Liver (tissue), 9 donors: Measurements from ENCODE around the gene PSMD12. TPM values are rescaled to one million over a fixed set of nuclear protein-coding genes. Genes with fewer than 3 reads are reported as not detected.

Experiments
- DNase-seq: peaks from one replicate; pipeline ENCODE4 v3.0.0-alpha.2; 2017; ENCODE audit warnings: low spot score
- H3K27ac ChIP-seq, 2 donors: one replicate each; pipeline ENCODE4 v1.7.0; 2013; ENCODE audit warnings: inconsistent platforms in 2 of 2, low read length in 2 of 2, control low read depth in 1 of 2, low read depth in 1 of 2, mild to moderate bottlenecking in 1 of 2
- H3K27me3 ChIP-seq, 4 donors: one replicate each; pipeline versions ENCODE4 v1.6.1 to v1.7.0; 2013; ENCODE audit warnings: low read length in 3 of 4, inconsistent platforms in 1 of 4, mild to moderate bottlenecking in 1 of 4, moderate library complexity in 1 of 4; ENCODE audit not compliant: control insufficient read depth in 4 of 4, insufficient read depth in 4 of 4
- H3K36me3 ChIP-seq, 4 donors: one replicate each; pipeline versions ENCODE4 v1.6.1 to v1.7.0; 2013; ENCODE audit warnings: low read length in 3 of 4, mild to moderate bottlenecking in 3 of 4, low read depth in 1 of 4, moderate library complexity in 1 of 4; ENCODE audit not compliant: control insufficient read depth in 4 of 4, insufficient read depth in 3 of 4
- H3K4me1 ChIP-seq, 4 donors: one replicate each; pipeline versions ENCODE4 v1.6.1 to v1.7.0; 2013; ENCODE audit warnings: low read length in 3 of 4, mild to moderate bottlenecking in 3 of 4, moderate library complexity in 1 of 4; ENCODE audit not compliant: control insufficient read depth in 4 of 4, insufficient read depth in 4 of 4
- H3K4me3 ChIP-seq, 3 donors: one replicate each; pipeline versions ENCODE4 v1.6.1 to v1.7.0; 2013; ENCODE audit warnings: low read length in 3 of 3, control low read depth in 1 of 3, low read depth in 1 of 3, mild to moderate bottlenecking in 1 of 3
- H3K9ac ChIP-seq, 2 donors: one replicate each; pipeline ENCODE4 v1.7.0; 2013; ENCODE audit warnings: low read length in 2 of 2, mild to moderate bottlenecking in 2 of 2, moderate library complexity in 2 of 2, control low read depth in 1 of 2, low read depth in 1 of 2
- H3K9me3 ChIP-seq, 4 donors: one replicate each; pipeline versions ENCODE4 v1.6.1 to v1.7.0; 2013; ENCODE audit warnings: low read length in 3 of 4; ENCODE audit not compliant: control insufficient read depth in 4 of 4
- ATF3 ChIP-seq: IDR thresholded peaks from 2 replicates; pipeline ENCODE4 v1.6.1; 2016; ENCODE audit warnings: antibody characterized with exemption
- CTCF ChIP-seq: fragments of 150-350 bp; IDR thresholded peaks from 2 replicates; pipeline ENCODE4 v1.5.1; 2017; ENCODE audit warnings: improper control_type of control experiment, low read depth, low read length; ENCODE audit not compliant: missing input control
- EGR1 ChIP-seq, 2 donors: IDR thresholded peaks; 2 replicates each; pipeline ENCODE4 v1.6.1; 2016 to 2018; ENCODE audit warnings: antibody characterized with exemption in 2 of 2, low read depth in 2 of 2
- FOXA1 ChIP-seq: IDR thresholded peaks from 2 replicates; pipeline ENCODE4 v1.6.1; 2016; ENCODE audit warnings: antibody characterized with exemption
- FOXA2 ChIP-seq: IDR thresholded peaks from 2 replicates; pipeline ENCODE4 v1.6.1; 2016; ENCODE audit warnings: antibody characterized with exemption
- GABPA ChIP-seq, 2 donors: IDR thresholded peaks in 1 of 2; conservative IDR thresholded peaks in 1 of 2; 2 replicates each; pipeline ENCODE4 v1.6.1; 2016; ENCODE audit warnings: antibody characterized with exemption in 2 of 2, mild to moderate bottlenecking in 1 of 2, moderate library complexity in 1 of 2
- HNF4A ChIP-seq, 2 donors: conservative IDR thresholded peaks; 2 replicates each; pipeline ENCODE4 v1.6.1; 2016; ENCODE audit warnings: antibody characterized with exemption in 2 of 2, mild to moderate bottlenecking in 2 of 2
- HNF4G ChIP-seq: IDR thresholded peaks from 2 replicates; pipeline ENCODE4 v1.6.1; 2016; ENCODE audit warnings: antibody characterized with exemption
- JUND ChIP-seq, 2 donors: IDR thresholded peaks; 2 replicates each; pipeline ENCODE4 v1.6.1; 2016; ENCODE audit warnings: antibody characterized with exemption in 2 of 2
- MAX ChIP-seq: IDR thresholded peaks from 2 replicates; pipeline ENCODE4 v1.6.1; 2016; ENCODE audit warnings: antibody characterized with exemption
- NR2F2 ChIP-seq: IDR thresholded peaks from 2 replicates; pipeline ENCODE4 v1.6.1; 2016; ENCODE audit warnings: antibody characterized with exemption
- RAD21 ChIP-seq, 2 donors: IDR thresholded peaks; 2 replicates each; pipeline ENCODE4 v1.6.1; 2016; ENCODE audit warnings: antibody characterized with exemption in 2 of 2, mild to moderate bottlenecking in 2 of 2
- REST ChIP-seq: IDR thresholded peaks from 2 replicates; pipeline ENCODE4 v1.6.1; 2016; ENCODE audit warnings: antibody characterized with exemption, mild to moderate bottlenecking
- RXRA ChIP-seq, 2 donors: IDR thresholded peaks; 2 replicates each; pipeline ENCODE4 v1.6.1; 2017 to 2018; ENCODE audit warnings: antibody characterized with exemption in 2 of 2, mild to moderate bottlenecking in 1 of 2
- SP1 ChIP-seq: IDR thresholded peaks from 2 replicates; pipeline ENCODE4 v1.6.1; 2018; ENCODE audit warnings: antibody characterized with exemption, mild to moderate bottlenecking
- TAF1 ChIP-seq: conservative IDR thresholded peaks from 2 replicates; pipeline ENCODE4 v1.6.1; 2016; ENCODE audit warnings: antibody characterized with exemption, mild to moderate bottlenecking
- YY1 ChIP-seq: IDR thresholded peaks from 2 replicates; pipeline ENCODE4 v1.6.1; 2016; ENCODE audit warnings: antibody characterized with exemption, mild to moderate bottlenecking
- ZBTB33 ChIP-seq: IDR thresholded peaks from 2 replicates; pipeline ENCODE4 v1.6.1; 2016; ENCODE audit warnings: antibody characterized with exemption
- WGBS: extraction: QIAGEN DNeasy Blood & Tissue Kit; methylation state at CpG from one replicate; pipeline ENCODE4 v1.1.7; 2013; 5-methylcytosine and 5-hydroxymethylcytosine counted together
- polyA plus RNA-seq, 2 donors: library from polyadenylated mRNA; stranded (reverse) in 1 of 2; unstranded in 1 of 2; fragments of 200-250 nt in 1 of 2; fragments of >200 nt in 1 of 2; fragmentation: Nextera tagmentation in 1 of 2; extraction: Ambion mirVana in 1 of 2; gene quantifications; one replicate each; pipeline versions ENCODE4 v1.2.1 to v1.2.3, GENCODE V29; 2013 to 2015
- total RNA-seq, 2 donors: library from RNA; depleted of rRNA; stranded (reverse); fragments of >200 nt; gene quantifications; one replicate each; pipeline ENCODE4 v1.2.3, GENCODE V29; 2014
- donor health status: healthy.
- donor health status: healthy.
- donor health status: healthy.
- donor health status: healthy.
- donor health status: healthy.

The PSMD12 gene
- total and polyA plus RNA-seq, 4 donors, result 17.3 to 34.0 (median 25.7) TPM

- Histone ChIP-seq H3K9ac (no peak overlapping the region), H3K27me3 (no peaks in the 10 kb centered on the region), H3K4me3 (no peak overlapping the region), H3K27ac (no peak overlapping the region), H3K4me1 (peaks cover 0 to 54% (median 25%) of the 10 kb centered on the region in 4 donors), H3K36me3 (peaks cover 4 to 10% (median 8%) of the 10 kb centered on the region in 4 donors), H3K9me3 (no peaks in the 10 kb centered on the region)
- WGBS, result 95% methylated on average over 9 of the region's 9 CpGs
- TF ChIP-seq NR2F2 (no peak), ATF3 (no peak), HNF4A (conservative IDR thresholded peaks at IDR 0.05) (no peak), MAX (no peak), FOXA2 (no peak), GABPA (IDR thresholded peaks at IDR 0.05 in 1 of 2, conservative IDR thresholded peaks at IDR 0.05 in 1 of 2) (no peak), TAF1 (no peak), ZBTB33 (no peak), RXRA (IDR thresholded peaks at IDR 0.05) (no peak)
- no peak for DNase-seq
These were observed 4.2 kb downstream of the PSMD12 start for GRCh38 chr17:67362173-67362572.

- no peak overlapping the region for H3K9ac ChIP-seq
- no peaks in the 10 kb centered on the region for H3K27me3 ChIP-seq
- H3K36me3 ChIP-seq, result peaks cover 4 to 17% (median 13%) of the 10 kb centered on the region in 4 donors
- H3K27ac ChIP-seq, result no peak overlapping the region
- no peak overlapping the region for H3K4me3 ChIP-seq
- TF ChIP-seq SP1 (no peak), HNF4G (no peak), FOXA2 (no peak), YY1 (no peak), EGR1 (IDR thresholded peaks at IDR 0.05; ENCODE audit: low read depth in 2 of 2) (no peak), FOXA1 (no peak), MAX (no peak), ZBTB33 (no peak), RAD21 (IDR thresholded peaks at IDR 0.05) (no peak), CTCF (no peak), TAF1 (no peak), ATF3 (no peak), HNF4A (conservative IDR thresholded peaks at IDR 0.05) (no peak), REST (no peak), GABPA (IDR thresholded peaks at IDR 0.05 in 1 of 2, conservative IDR thresholded peaks at IDR 0.05 in 1 of 2) (no peak), NR2F2 (no peak), JUND (IDR thresholded peaks at IDR 0.05) (no peak), RXRA (IDR thresholded peaks at IDR 0.05) (no peak)
- no peaks in the 10 kb centered on the region for H3K9me3 ChIP-seq
- DNase-seq, result no peak
- peaks cover 0 to 49% (median 23%) of the 10 kb centered on the region in 4 donors for H3K4me1 ChIP-seq
- WGBS, result 92% methylated on average over 1 of the region's 1 CpG
These were observed 5.5 kb downstream of the PSMD12 start for GRCh38 chr17:67360880-67361279.
